ENCODE results near the gene SIL1.

DNA sequence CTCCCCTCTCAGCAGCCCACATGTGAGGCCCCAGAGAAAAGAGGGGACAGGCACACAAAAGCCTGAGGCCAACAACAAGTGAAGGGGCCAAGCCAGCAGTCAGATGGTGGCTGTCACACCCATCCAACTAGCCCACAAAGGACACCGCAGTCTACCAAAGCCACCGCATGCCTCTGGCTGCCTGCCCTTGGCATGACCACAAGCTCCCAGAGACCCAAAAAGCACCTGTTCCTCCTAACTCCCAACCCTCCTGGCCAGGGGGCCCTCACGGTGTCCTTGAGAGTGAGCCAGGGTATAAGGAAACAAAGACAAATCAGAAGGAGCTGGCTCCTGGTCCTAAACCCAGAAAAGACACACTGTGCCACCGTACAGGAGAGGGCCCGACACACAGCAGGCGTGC lies 245.2 kb downstream of the SIL1 start:
- TF ChIP-seq, protein P1, sequence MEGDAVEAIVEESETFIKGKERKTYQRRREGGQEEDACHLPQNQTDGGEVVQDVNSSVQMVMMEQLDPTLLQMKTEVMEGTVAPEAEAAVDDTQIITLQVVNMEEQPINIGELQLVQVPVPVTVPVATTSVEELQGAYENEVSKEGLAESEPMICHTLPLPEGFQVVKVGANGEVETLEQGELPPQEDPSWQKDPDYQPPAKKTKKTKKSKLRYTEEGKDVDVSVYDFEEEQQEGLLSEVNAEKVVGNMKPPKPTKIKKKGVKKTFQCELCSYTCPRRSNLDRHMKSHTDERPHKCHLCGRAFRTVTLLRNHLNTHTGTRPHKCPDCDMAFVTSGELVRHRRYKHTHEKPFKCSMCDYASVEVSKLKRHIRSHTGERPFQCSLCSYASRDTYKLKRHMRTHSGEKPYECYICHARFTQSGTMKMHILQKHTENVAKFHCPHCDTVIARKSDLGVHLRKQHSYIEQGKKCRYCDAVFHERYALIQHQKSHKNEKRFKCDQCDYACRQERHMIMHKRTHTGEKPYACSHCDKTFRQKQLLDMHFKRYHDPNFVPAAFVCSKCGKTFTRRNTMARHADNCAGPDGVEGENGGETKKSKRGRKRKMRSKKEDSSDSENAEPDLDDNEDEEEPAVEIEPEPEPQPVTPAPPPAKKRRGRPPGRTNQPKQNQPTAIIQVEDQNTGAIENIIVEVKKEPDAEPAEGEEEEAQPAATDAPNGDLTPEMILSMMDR (optimal IDR thresholded peaks at IDR 0.05 in 1 of 3, IDR thresholded peaks at IDR 0.05 in 1 of 3, conservative IDR thresholded peaks at IDR 0.05 in 1 of 3; ENCODE audit: extremely low read depth in 1 of 3, insufficient read depth in 2 of 3, low read length in 3 of 3): no peak
- no peak for TF ChIP-seq EZH2 (IDR thresholded peaks at IDR 0.05; ENCODE audit: low read length)
